GM19099 (cell line): ENCODE results near the gene ORAI3.

ENCODE experiments used
- POLR2A ChIP-seq: IDR thresholded peaks from 3 replicates; pipeline ENCODE4 v1.6.1; 2011; ENCODE audit warnings: low read depth; ENCODE audit not compliant: insufficient read length; ENCODE audit errors: extremely low read depth

Gene ORAI3

GRCh38 chr16:30997725-30998711 lies 49.1 kb downstream of the ORAI3 start:
- no peak for TF ChIP-seq POLR2A

- no peak for TF ChIP-seq POLR2A
Measured at GRCh38 chr16:30998852-30999761, 50.2 kb downstream of the ORAI3 start.

- no peak for TF ChIP-seq POLR2A
Measured at GRCh38 chr16:31000671-31001382, 52.0 kb downstream of the ORAI3 start.

- TF ChIP-seq POLR2A, result no peak
Measured at GRCh38 chr16:31001507-31002249, 52.8 kb downstream of the ORAI3 start.

- TF ChIP-seq POLR2A, result no peak
Measured at GRCh38 chr16:31002250-31002700, 53.4 kb downstream of the ORAI3 start.

- no peak for TF ChIP-seq POLR2A
Measured at GRCh38 chr16:31002862-31003341, 54.0 kb downstream of the ORAI3 start.

- no peak for TF ChIP-seq POLR2A
Measured at GRCh38 chr16:31003744-31004143, 54.9 kb downstream of the ORAI3 start.
